GM18873 (cell line): ENCODE measurements around the gene JAKMIP1.
A peak's percentile ranks its signal among the peaks of the same experiment; 100 is the strongest.
"Not testable (repeated sequence)": the region's sequence is repeated elsewhere in the genome, so short reads cannot be mapped to it uniquely, and the experiment has no call there.

Source experiments
- ATAC-seq: cut with Tn5 transposase; IDR thresholded peaks from one replicate; pipeline ENCODE4 v1.9.1; 2021; ENCODE audit warnings: mild to moderate bottlenecking, moderate library complexity, moderate number of reproducible peaks; ENCODE audit not compliant: unreplicated experiment, low FRiP score

JAKMIP1 gene

DNA sequence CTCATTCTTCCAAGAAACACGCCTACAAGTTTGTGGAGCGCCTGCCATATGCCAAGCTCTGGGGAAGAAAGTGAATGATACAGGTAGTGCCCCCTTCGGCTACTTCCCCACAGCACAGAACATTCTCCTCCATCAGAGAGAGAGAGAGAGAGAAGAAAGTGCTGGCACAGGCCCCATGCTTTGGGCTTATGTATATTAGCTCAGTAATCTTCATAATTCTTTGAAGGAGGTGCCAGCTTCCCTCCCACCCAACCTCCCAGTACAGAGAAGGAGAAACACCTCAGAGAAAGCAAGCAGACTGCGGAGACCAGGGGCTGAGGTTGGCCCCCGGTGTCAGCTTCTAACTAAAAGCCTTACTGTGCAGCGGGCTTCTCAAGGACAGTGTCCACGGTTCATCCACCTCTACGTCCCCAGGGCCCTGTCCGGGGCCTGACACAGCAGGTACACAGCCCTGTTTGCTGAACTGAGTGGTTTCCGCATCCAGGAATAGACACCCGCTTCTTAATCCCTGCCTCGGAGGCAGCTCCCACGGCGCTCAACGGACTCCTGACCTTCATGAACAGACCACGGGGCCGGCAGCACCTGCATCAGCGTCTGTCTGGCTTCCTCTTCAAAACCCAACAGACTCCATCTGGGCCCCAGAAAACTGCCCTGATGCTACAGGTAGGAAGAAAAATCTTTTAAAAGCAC lies 50.2 kb downstream of the JAKMIP1 start:
- no peak for ATAC-seq

DNA sequence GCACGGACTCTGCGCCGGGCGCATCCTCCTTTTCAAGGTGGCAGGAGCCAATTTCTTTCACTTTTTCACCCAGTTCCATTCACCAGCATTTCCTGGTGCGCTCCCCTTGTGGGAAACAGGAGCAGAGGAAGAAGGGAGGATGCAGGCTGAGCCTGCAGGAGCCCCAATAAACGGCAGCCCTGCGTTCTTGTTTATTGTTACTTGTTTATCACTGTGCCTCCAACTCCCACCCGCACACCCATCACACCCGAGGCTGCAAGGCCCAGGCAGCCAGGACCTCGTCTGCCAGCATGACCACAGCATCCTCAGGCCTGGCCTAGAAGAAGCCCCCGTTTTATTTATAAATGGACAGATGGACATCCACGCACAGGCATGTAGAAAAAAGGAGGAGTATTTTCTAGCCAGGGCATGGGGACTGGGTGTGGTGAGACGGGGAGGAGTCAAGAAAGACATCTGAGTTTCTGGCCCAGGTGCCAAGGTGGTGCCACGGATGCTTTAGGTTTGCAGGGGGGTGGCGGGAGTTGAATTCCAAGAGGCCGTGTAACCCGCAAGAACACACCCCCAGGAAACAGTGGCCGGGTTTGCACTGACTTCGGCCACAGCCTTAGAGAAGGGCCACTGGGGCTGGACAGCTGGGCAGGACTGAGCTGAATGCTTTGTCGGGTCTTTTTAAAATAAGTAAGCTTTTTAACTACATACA lies 51.7 kb downstream of the JAKMIP1 start:
- no peak for ATAC-seq

DNA sequence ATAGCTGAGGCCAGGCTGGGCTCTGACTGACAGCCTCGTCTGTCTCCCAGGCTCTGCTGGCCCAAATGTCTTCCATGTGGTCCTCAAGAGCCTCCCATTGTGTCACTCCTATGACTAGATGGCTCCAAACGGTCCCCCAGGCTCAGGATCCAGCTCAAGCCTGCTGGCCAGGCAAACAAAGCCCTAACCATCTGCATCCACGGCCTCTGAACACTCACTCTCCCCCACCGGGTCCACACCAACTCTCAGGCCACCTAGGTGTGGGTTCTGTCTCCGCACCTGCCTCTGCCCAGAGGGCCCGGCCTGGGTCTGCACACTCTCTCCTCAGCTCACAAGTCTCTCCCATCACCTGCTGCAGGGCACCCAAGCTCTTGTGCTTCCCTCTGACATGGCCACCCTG lies 52.9 kb downstream of the JAKMIP1 start:
- ATAC-seq: no peak

DNA sequence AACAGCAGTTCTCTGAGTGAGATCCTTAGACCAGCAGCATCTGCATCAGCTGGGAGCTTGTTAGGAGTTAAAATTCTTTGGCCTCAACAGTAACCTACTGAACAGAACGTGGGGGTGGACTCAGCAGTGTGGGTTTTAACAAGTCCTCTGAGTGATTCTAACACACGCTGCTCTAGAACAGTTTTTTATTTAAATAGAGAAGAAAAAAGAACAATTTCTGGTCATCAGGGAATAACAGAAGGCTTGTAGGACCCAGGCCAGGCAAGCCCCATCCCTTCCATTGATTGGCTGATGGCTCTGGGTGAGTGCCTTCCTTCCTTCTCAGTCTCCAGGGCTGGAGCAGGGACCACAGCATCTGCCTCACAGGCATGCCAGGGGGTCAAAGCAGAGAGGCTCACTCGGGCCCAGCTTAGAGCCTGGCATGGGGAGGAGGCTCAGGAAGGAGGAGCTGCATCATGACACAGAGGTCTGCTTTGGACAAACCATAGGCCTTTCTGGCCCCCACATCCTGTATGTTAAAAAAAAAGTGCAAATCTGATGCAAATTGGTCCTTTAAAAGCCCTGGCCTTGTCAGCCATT lies 56.7 kb downstream of the JAKMIP1 start:
- ATAC-seq: no peak

DNA sequence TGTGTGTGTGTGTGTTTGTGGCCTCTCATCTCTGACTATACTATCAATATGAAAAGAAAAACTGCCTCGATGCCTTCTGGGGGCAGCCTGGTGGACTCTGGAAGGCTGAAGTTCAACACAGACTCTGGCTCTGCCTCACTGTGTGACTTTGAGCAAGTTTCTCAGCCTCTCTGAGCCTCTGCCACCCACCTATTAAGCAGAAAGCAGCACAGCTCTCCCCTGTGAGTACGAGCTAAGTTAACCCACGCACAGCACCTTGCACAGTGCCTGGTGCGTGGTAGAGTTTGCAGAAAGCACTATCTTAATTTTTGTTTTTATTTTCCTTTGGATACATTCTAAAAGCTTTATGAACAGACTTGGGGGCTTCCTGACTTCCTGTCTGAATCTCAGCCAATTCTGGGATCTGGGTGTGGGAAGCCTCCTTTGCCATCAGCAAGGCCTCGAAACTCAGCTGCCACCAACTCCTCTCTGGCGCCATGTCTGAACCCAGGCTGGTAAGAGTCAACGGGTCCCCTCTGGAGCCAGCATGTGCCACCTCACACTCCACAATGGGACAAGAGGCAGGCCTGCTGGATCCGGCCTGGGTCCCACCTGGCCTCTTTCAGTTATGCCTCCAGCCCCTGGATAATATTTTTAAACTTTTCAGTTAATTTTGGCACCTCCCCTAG lies 57.3 kb downstream of the JAKMIP1 start:
- ATAC-seq: no peak

DNA sequence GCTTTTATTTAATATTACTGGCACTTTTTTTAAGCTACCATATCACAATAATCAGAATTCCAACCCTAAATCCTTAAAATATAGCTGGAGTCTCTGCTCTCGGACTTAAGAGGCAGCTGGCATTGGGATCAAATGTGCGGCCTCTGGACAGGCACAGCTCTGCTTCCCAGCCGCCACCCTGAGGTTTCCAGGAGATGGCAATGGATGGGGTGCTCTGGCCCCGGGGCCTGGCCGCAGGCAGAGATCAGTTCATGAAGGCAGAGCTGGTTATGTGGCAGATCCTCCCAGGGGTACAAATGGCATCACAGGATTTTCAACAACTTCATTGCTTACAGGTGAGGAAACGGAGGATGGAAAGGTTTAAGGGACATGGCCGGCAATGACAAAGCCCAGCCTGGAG lies 57.8 kb downstream of the JAKMIP1 start:
- ATAC-seq: no peak

- no peak for ATAC-seq
These were observed 58.8 kb downstream of the JAKMIP1 start for GRCh38 chr4:6141554-6141953.

DNA sequence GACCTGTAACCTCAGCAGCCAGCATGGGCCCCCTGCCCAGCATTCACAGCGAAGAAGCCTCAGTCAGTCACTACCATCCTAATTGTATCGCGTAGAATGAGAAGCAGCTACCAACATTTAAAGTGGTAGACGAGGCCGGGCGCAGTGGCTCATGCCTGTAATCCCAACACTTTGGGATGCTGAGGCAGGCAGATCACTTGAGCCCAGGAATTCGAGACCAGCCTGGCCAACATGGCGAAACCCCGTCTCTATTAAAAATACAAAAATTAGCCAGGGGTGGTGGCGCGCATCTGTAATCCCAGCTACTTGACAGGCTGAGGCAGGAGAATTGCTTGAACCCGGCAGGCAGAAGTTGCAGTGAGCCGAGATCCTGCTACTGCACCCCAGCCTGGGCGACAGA lies 59.3 kb downstream of the JAKMIP1 start:
- not testable (repeated sequence) for ATAC-seq

DNA sequence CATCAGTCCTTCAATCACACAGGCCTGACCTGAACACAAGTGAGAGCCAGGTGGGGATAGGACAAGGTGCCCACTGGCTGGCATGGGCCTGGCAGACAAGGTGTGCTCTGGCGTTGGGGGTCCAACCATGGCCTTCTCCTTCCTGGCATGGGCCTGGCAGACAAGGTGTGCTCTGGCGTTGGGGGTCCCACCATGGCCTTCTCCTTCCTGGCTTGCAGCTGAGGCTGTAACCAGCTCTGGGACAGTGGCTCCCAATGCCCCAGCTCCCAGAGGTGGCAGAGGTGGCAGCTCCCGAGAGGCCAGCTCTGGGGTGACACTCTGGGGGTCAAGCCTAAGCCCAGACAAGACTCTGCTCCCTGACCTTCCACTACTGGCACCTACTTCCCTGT lies 62.6 kb downstream of the JAKMIP1 start:
- no peak for ATAC-seq

GRCh38 chr4:6137027-6137746 lies 63.2 kb downstream of the JAKMIP1 start:
- ATAC-seq: no peak

DNA sequence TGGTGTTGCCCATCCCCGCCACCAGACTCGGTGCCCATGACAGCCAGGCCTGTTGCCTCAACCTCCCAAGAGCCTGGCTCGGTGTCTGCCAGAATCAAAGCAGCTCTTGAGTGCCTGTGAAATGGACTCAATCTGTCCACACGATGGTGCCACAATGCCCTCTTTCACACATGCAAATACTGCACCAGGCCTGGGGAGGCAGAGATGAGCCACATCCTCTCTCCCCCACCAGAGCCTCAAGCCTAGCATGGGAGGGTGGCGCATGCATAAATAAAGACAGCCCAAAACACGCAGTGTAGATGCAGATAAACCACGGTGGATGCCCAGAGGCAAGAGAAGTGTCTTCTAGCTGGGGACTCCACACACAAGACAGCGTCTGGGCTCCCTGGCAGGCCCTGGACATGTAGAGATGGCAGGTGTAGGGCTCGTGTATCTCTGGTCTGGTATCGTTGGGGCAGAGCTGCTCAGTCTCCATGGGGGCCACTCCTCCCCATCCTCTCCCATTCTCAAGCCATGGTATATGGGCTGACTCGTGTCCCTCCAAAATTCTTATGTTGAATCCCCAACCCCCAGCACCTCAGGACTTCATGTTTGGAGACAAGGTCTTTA lies 65.6 kb downstream of the JAKMIP1 start:
- peak; percentile 93 for ATAC-seq

DNA sequence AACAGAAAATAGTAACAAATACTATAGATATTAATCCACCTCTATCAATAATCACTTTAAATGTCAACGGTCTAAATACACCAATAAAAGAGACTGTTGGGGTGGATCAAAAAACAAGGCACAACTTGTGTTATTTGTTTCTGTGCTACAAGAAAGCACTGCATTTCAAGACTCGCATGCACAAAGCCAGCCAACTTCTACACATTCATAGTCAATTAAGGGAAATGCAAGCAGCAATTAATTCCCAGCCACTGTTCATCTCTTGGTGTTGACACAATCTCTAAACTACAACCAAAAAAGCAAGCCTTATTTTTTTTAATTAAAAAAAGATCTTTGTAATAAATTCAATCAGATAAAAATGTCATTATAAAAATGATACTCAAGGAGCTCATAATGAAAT lies 67.6 kb downstream of the JAKMIP1 start:
- no peak for ATAC-seq

DNA sequence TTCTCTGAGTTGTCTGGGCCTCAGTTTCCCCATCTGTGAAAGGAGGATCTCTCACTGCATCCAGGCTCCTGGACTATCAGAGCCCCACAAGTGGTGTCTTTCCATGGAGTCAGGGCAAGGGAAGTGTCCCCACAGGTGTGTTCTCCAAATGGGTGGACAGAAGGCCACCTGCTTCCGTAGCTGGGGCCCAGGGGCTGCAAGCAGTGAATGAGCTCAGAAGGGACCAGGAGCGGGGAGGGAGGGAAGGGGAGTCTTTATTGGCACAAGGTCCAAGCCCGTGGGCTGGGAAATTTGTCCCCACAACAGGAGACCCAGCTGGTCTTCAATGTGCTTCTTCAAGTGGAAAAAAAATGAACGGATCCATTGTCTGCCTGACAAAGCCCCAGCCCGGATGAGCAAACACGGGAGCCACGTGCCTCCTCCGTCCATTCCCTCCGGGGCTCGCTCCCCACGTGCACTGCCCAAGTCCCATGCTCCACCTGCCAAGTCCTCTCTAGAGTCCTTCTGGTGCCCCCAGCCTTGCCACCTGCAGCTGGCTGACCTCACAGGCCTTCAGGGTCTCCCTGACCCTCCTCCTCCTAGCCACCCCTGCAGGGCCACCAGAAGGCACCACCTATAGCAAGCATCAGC lies 72.0 kb downstream of the JAKMIP1 start:
- no peak for ATAC-seq

DNA sequence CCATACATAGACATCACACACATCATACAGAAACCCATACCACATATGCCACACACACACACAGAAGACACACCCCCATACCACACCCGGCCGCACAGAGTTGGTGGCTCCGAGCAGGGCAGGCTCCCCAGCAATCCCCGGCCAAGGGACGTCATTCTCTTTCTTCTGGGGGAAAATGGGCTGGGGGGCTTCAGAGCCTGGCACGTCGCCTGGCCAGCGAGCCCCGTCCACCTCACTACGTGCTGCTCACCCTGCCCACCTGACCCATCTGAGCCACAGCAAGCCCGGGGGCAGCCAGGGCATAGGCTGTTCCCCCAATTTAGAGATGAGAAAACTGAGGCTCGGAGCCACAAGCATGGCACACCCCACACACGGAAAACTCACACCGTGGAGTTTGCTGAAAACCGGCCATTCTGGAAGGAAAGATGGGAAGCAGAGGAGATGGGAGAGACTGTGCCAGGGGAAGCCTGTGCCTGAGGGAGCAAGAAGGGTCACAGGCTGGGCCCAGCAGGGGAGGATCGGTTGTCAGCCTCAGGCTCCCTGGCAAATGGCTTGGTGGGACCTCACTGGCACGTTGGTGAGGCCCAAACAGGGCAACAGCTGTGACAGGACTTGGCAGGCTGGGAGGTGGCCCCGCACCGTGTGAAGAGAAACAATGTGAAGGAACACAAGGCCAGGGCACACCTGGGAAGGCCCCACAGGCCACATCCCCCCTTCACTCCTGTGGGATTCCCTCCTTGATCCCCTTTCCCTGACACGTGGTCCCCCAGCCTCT lies 73.2 kb downstream of the JAKMIP1 start:
- no peak for ATAC-seq

- no peak for ATAC-seq
These were observed 75.2 kb downstream of the JAKMIP1 start for GRCh38 chr4:6125103-6125651.

DNA sequence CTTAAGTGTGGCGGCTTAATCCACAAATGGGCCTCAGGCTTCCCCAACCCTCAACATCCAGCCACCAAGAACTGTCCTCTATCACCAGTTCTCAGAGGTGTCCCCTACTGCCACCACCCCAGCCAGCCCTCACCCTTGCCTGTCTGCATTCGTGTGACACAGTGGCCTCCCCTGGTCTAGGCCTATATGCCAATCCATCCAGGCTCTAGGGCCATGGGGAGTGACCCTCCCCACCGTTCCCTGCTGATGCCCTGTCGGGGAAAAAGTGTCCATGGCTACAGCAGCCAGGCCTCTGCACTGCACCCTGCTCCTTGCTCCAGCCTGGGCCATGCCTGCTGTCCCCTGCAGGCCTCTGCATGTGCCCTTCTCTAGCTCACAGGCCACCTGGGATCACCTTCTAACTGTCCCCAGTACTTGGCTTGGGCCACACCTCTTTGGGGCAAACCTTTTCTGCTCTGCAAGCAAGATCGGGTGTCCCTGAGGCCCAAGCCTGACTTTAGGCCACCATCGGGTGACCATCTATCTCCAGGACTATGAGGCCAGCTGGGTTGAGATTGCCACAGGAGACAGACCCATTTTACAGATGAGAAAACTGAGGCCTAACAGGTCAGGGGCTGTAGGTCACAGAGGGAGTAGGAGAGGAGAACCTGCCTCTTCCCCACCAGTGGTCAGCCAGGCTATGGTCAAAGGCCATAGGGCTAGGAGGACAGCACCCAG lies 75.8 kb downstream of the JAKMIP1 start:
- ATAC-seq: no peak

DNA sequence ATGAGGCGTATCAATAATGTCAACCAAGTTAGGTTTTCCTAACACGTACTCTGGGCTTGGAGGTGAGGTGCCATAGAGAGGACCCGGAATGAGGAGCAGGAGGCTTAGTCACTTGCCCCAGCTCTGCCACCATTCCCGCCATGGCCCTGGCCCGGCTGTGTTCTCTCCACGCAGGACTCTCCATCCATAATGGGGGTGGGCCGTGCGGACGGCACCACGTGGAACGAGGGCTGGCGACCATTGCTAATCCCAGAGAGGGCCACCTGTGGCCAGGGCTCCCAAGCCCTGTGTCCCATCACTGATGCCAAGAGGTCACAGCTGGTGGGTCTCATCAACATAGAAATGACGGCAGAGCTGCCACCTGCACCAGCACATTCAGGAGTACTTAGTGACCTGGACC lies 76.4 kb downstream of the JAKMIP1 start:
- no peak for ATAC-seq

GRCh38 chr4:6123541-6123940 lies 76.8 kb downstream of the JAKMIP1 start:
- no peak for ATAC-seq
